ENCODE data around the gene CCL7. TPM values are rescaled to one million over a fixed set of nuclear protein-coding genes. Genes with fewer than 3 reads are reported as not detected.

CCL7 gene
- total and polyA plus RNA-seq, 9 of the 15 experiments (the other 6 are each of a cell fraction or from before 2014, with no cell fraction given), result not detected

DNA sequence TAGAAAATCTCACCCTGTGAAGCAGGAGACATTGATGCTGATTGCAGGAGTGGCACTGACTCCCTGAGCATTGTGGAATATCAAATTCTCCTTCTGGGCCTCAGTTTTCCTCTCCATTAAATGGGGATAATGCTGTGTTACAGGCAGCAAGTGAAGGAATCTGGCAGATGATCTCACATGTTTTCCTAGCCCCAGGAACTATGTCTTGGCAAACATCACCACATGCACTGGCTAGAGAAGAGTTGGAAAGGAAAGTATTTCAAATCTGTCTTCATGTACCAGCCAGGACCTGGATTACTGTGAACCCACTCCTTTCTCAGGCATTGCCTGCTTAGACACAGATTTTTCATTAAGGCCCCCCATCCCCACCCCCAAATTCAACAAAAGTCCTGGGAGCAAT is 35.6 kb downstream of the CCL7 start:
- POLR2A ChIA-PET, result no interaction called here
- Histone ChIP-seq H3K4me2 (ENCODE audit: insufficient read depth, low read length) (no peak overlapping the region), H2AFZ (ENCODE audit: low read depth, low read length) (no peak overlapping the region), H3K27me3 (ENCODE audit: control insufficient read depth in 2 of 2, insufficient read depth in 2 of 2, low read length in 2 of 2) (peaks cover 0 to 4% of the 10 kb centered on the region in 2 experiments; a peak in 2 of 5 replicates), H3K9me3 (replicated peaks; ENCODE audit: control insufficient read depth, insufficient read depth, low read depth, low read length) (no peaks in the 10 kb centered on the region), H3K79me2 (ENCODE audit: control insufficient read depth, insufficient read depth, low read length) (no peaks in the 10 kb centered on the region), H3K4me3 (no peak overlapping the region), H3K27ac (ENCODE audit: extremely low read depth, low read depth, low read length) (no peak overlapping the region), H3K4me1 (replicated peaks in 1 of 2; ENCODE audit: control insufficient read depth in 2 of 2, insufficient read depth in 2 of 2, low read length in 2 of 2) (no peaks in the 10 kb centered on the region), H3K9ac (ENCODE audit: insufficient read depth in 1 of 2, low read depth in 2 of 2, low read length in 2 of 2) (no peak overlapping the region), H3K9me1 (ENCODE audit: control insufficient read depth, insufficient read depth, low read length) (no peaks in the 10 kb centered on the region), H4K20me1 (replicated peaks; ENCODE audit: control insufficient read depth, insufficient read depth, low read length) (no peaks in the 10 kb centered on the region), H3K36me3 (ENCODE audit: control insufficient read depth, insufficient read depth, low read length) (no peaks in the 10 kb centered on the region)
- no peak for DNase-seq (ENCODE audit: extremely low read depth in 1 of 4, low spot score in 3 of 4)
- no peak for FAIRE-seq
- BruUV-seq (replicated peaks), result no TSS peak
- TF ChIP-seq HDAC1 (IDR thresholded peaks at IDR 0.05) (no peak), SREBF2 (CRISPR knock-in tag; IDR thresholded peaks at IDR 0.05) (no peak), RBM25 (IDR thresholded peaks at IDR 0.05; ENCODE audit: low read depth, low read length, severe bottlenecking) (peak; percentile 64), HNRNPUL1 (IDR thresholded peaks at IDR 0.05; ENCODE audit: low read length) (no peak)
- no peak for ATAC-seq
- CTCF ChIA-PET (ENCODE audit: low intra/inter-chr PET ratio), result interaction anchor here (4.6 kb wide), 1 partner anchor 106 kb away, joined by 55 read pairs; no protein-coding TSS in a partner anchor
- intact Hi-C loops (cut with micrococcal nuclease) (loop anchor here (1.0 kb wide), 1 partner anchor 105 kb away; no protein-coding TSS in a partner anchor), in situ Hi-C loops (cut with MboI) (loop anchor here (10.0 kb wide), 1 partner anchor 101 kb away; no protein-coding TSS in a partner anchor)

DNA sequence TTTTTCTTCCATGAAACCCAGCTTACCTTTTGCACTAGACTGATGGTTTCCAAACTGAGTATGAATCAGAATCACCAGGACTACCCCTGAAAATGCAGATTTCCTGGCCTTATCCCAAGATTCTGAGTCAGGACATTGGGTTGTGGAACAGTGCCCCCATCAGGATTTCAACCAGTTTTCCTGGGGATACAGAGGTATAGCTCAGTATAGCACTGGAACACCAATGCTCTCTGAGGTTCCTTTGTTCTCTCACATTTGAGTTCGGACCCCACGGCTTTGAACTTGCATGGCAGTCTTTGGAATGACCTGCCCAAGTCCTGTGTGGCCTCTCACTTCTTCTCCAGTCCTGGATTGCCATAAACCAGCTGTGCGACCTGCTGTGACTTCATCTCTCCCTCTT is 36.4 kb downstream of the CCL7 start:
- no peak overlapping the region for H3K4me3 ChIP-seq
- H3K4me1 ChIP-seq (replicated peaks in 1 of 2; ENCODE audit: control insufficient read depth in 2 of 2, insufficient read depth in 2 of 2, low read length in 2 of 2), result no peaks in the 10 kb centered on the region
- DNase-seq (ENCODE audit: extremely low read depth in 1 of 4, low spot score in 3 of 4), result peak in 2 of 4 experiments; percentile 12 to 15
- ChIA-PET CTCF (ENCODE audit: low intra/inter-chr PET ratio) (interaction anchor here (4.6 kb wide), 1 partner anchor 107 kb away, joined by 55 read pairs; no protein-coding TSS in a partner anchor), POLR2A (no interaction called here)
- no TSS peak for BruUV-seq (replicated peaks)
- H3K27me3 ChIP-seq (ENCODE audit: control insufficient read depth in 2 of 2, insufficient read depth in 2 of 2, low read length in 2 of 2), result peaks cover 0 to 4% of the 10 kb centered on the region in 2 experiments; a peak in 2 of 5 replicates
- H3K79me2 ChIP-seq (ENCODE audit: control insufficient read depth, insufficient read depth, low read length), result no peaks in the 10 kb centered on the region
- H3K27ac ChIP-seq (ENCODE audit: extremely low read depth, low read depth, low read length), result no peak overlapping the region
- no peak overlapping the region for H3K4me2 ChIP-seq (ENCODE audit: insufficient read depth, low read length)
- no peaks in the 10 kb centered on the region for H3K9me1 ChIP-seq (ENCODE audit: control insufficient read depth, insufficient read depth, low read length)
- no peak for FAIRE-seq
- no peaks in the 10 kb centered on the region for H3K9me3 ChIP-seq (replicated peaks; ENCODE audit: control insufficient read depth, insufficient read depth, low read depth, low read length)
- no peak overlapping the region for H3K9ac ChIP-seq (ENCODE audit: insufficient read depth in 1 of 2, low read depth in 2 of 2, low read length in 2 of 2)
- no peaks in the 10 kb centered on the region for H4K20me1 ChIP-seq (replicated peaks; ENCODE audit: control insufficient read depth, insufficient read depth, low read length)
- H3K36me3 ChIP-seq (ENCODE audit: control insufficient read depth, insufficient read depth, low read length), result no peaks in the 10 kb centered on the region
- intact Hi-C loops (cut with micrococcal nuclease) (loop anchor here (1.0 kb wide), 1 partner anchor 106 kb away; no protein-coding TSS in a partner anchor), in situ Hi-C loops (cut with MboI) (loop anchor here (10.0 kb wide), 1 partner anchor 102 kb away; no protein-coding TSS in a partner anchor)
- H2AFZ ChIP-seq (ENCODE audit: low read depth, low read length), result no peak overlapping the region
- ATAC-seq, result no peak
- WGBS (ENCODE audit: insufficient coverage, low coverage, missing lambda C conversion rate), result 0% methylated on average over 3 of the region's 3 CpGs
- TF ChIP-seq, protein P1, sequence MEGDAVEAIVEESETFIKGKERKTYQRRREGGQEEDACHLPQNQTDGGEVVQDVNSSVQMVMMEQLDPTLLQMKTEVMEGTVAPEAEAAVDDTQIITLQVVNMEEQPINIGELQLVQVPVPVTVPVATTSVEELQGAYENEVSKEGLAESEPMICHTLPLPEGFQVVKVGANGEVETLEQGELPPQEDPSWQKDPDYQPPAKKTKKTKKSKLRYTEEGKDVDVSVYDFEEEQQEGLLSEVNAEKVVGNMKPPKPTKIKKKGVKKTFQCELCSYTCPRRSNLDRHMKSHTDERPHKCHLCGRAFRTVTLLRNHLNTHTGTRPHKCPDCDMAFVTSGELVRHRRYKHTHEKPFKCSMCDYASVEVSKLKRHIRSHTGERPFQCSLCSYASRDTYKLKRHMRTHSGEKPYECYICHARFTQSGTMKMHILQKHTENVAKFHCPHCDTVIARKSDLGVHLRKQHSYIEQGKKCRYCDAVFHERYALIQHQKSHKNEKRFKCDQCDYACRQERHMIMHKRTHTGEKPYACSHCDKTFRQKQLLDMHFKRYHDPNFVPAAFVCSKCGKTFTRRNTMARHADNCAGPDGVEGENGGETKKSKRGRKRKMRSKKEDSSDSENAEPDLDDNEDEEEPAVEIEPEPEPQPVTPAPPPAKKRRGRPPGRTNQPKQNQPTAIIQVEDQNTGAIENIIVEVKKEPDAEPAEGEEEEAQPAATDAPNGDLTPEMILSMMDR (IDR thresholded peaks at IDR 0.05 in 2 of 3, conservative IDR thresholded peaks at IDR 0.05 in 1 of 3; ENCODE audit: insufficient read depth in 2 of 3, low read depth in 1 of 3, low read length in 3 of 3), result peak; percentile 44 to 59 (median 44); a peak in 4 of 6 replicates
